B cell (primary cell): ENCODE results near the gene SAA2. TPM values are rescaled to one million over a fixed set of nuclear protein-coding genes. Genes with fewer than 3 reads are reported as not detected.
"Not testable (repeated sequence)": the region's sequence is repeated elsewhere in the genome, so short reads cannot be mapped to it uniquely, and the experiment has no call there.

Experiments
- ATAC-seq: fragments of 200-7000 bp; cut with Tn5 transposase; one replicate; pipeline ENCODE4 v1.10.0; 2021; ENCODE audit warnings: low read depth, mild to moderate bottlenecking, moderate number of reproducible peaks, moderate library complexity
- CTCF ChIA-PET: fragments of 350-600 bp; sonication (Branson Sonifier 250); formaldehyde crosslinking; loops from one replicate; lab custom pipeline; 2021; ENCODE audit warnings: antibody characterized with exemption, inconsistent platforms; lab: Charles Lee
- POLR2A ChIA-PET: fragments of 350-600 bp; sonication (Branson Sonifier 250); formaldehyde crosslinking; loops from one replicate; lab custom pipeline; 2021; ENCODE audit warnings: antibody characterized with exemption; lab: Charles Lee
- DNase-seq: peaks from one replicate; pipeline ENCODE4 v3.0.0; 2013
- H2AFZ ChIP-seq: 2 replicates; pipeline ENCODE4 v1.6.1; 2012; ENCODE audit warnings: mild to moderate bottlenecking, low read depth, low read length; ENCODE audit not compliant: insufficient read depth, poor library complexity, severe bottlenecking
- H3K27ac ChIP-seq, 2 donors: 1 replicate in 1 of 2; 2 replicates in 1 of 2; pipeline ENCODE4 v1.5.1; 2012 to 2013; ENCODE audit warnings: low read length in 2 of 2, mild to moderate bottlenecking in 2 of 2, moderate library complexity in 1 of 2
- H3K27me3 ChIP-seq, 4 experiments: fragments of 200-600 bp in 1 of 4; sonication (generic) in 1 of 4; replicated peaks in 1 of 4; 1 replicate in 2 of 4; 2 replicates in 2 of 4; pipeline versions ENCODE4 v1.6.1 to v1.7.0; 2013 to 2016; ENCODE audit warnings: low read length in 3 of 4, mild to moderate bottlenecking in 2 of 4, mixed read lengths in 1 of 4, moderate library complexity in 1 of 4; ENCODE audit not compliant: insufficient read depth in 4 of 4, control insufficient read depth in 3 of 4; ENCODE audit errors: control extremely low read depth in 1 of 4
- H3K36me3 ChIP-seq, 2 experiments: replicated peaks in 1 of 2; 1 replicate in 1 of 2; 2 replicates in 1 of 2; pipeline versions ENCODE4 v1.6.1 to v1.7.1; 2013; ENCODE audit warnings: low read length in 1 of 2; ENCODE audit not compliant: insufficient read depth in 2 of 2, control insufficient read depth in 1 of 2; ENCODE audit errors: control extremely low read depth in 1 of 2, extremely low read depth in 1 of 2
- H3K4me1 ChIP-seq, 2 donors: fragments of 200-600 bp in 1 of 2; sonication (generic) in 1 of 2; 1 replicate in 1 of 2; 2 replicates in 1 of 2; pipeline versions ENCODE4 v1.5.1 to v1.6.1; 2013 to 2017; ENCODE audit warnings: low read length in 2 of 2; ENCODE audit not compliant: control insufficient read depth in 2 of 2, insufficient read depth in 2 of 2
- H3K4me2 ChIP-seq: replicated peaks from 2 replicates; pipeline ENCODE3; 2012; ENCODE audit warnings: mild to moderate bottlenecking, low read depth, low read length; ENCODE audit not compliant: poor library complexity, severe bottlenecking
- H3K4me3 ChIP-seq, 5 experiments: fragments of 200-600 bp in 1 of 5; sonication (generic) in 1 of 5; 1 replicate in 3 of 5; 2 replicates in 2 of 5; pipeline versions ENCODE4 v1.5.1 to v1.7.0; 2011 to 2016; ENCODE audit warnings: low read length in 4 of 5, mild to moderate bottlenecking in 4 of 5, low read depth in 2 of 5, control low read depth in 1 of 5, moderate library complexity in 1 of 5; ENCODE audit not compliant: insufficient read depth in 1 of 5; ENCODE audit errors: control extremely low read depth in 1 of 5, extremely low read depth in 1 of 5
- H3K79me2 ChIP-seq: fragments of 200-600 bp; sonication (generic); one replicate; pipeline ENCODE4 v1.6.0; 2016; ENCODE audit warnings: low read length; ENCODE audit not compliant: control insufficient read depth, insufficient read depth
- H3K9ac ChIP-seq: fragments of 200-600 bp; sonication (generic); 2 replicates; pipeline ENCODE4 v1.6.1; 2017; ENCODE audit warnings: mild to moderate bottlenecking, low read length, moderate library complexity
- H3K9me3 ChIP-seq, 3 donors: one replicate each; pipeline versions ENCODE4 v1.6.1 to v1.7.1; 2013; ENCODE audit warnings: low read length in 2 of 3; ENCODE audit not compliant: control insufficient read depth in 2 of 3, insufficient read depth in 1 of 3; ENCODE audit errors: control extremely low read depth in 1 of 3
- H4K20me1 ChIP-seq: 2 replicates; pipeline ENCODE4 v1.6.0; 2012; ENCODE audit warnings: mild to moderate bottlenecking, low read length; ENCODE audit not compliant: insufficient read depth, control insufficient read depth, poor library complexity, severe bottlenecking
- H3K27ac Mint-ChIP-seq: one replicate; pipeline ENCODE4 v1.8.0; 2021; ENCODE audit warnings: mixed read lengths
- H3K27me3 Mint-ChIP-seq: one replicate; pipeline ENCODE4 v1.8.0; 2021; ENCODE audit warnings: mixed read lengths
- H3K4me1 Mint-ChIP-seq: one replicate; pipeline ENCODE4 v1.8.0; 2021; ENCODE audit warnings: mixed read lengths
- H3K4me3 Mint-ChIP-seq: one replicate; pipeline ENCODE4 v1.8.0; 2021; ENCODE audit warnings: mixed read lengths
- H3K9me3 Mint-ChIP-seq: one replicate; pipeline ENCODE4 v1.8.0; 2022; ENCODE audit warnings: mixed read lengths; ENCODE audit not compliant: insufficient read depth
- CTCF ChIP-seq: fragments of 200-600 bp; IDR thresholded peaks from one replicate; pipeline ENCODE4 v1.8.0; 2022; ENCODE audit warnings: antibody characterized with exemption, mild to moderate bottlenecking
- EZH2 ChIP-seq: IDR thresholded peaks from 2 replicates; pipeline ENCODE4 v1.6.1; 2012; ENCODE audit warnings: borderline replicate concordance, low read depth, mild to moderate bottlenecking, moderate library complexity, low read length; ENCODE audit not compliant: insufficient read depth, poor library complexity, severe bottlenecking
- WGBS: methylation state at CpG from one replicate; pipeline ENCODE4 v1.1.5; 2013; ENCODE audit warnings: missing lambda C conversion rate; ENCODE audit not compliant: insufficient coverage; 5-methylcytosine and 5-hydroxymethylcytosine counted together
- intact Hi-C: fragments of 100-400 bp; cut with micrococcal nuclease; formaldehyde crosslinking; loops from one replicate; pipeline ENCODE4 v1.10.0; 2022
- polyA plus RNA-seq: library from polyadenylated mRNA; depleted of rRNA; stranded (reverse); fragments of >200 nt; gene quantifications from 2 replicates; pipeline ENCODE4 v1.2.3, GENCODE V29; 2012
- total RNA-seq, 2 donors: library from RNA; stranded (reverse); fragments of 120-200 nt in 1 of 2; gene quantifications; 1 replicate in 1 of 2; 2 replicates in 1 of 2; pipeline versions ENCODE4 v1.2.3 to v1.2.4, GENCODE V29; 2013 to 2022

The SAA2 gene
- total and polyA plus RNA-seq, 2 donors (not counting 1 experiment from before 2014, with no cell fraction given) = not detected

- no peak overlapping the region for H2AFZ ChIP-seq
- peak overlapping the region; percentile 20 for H3K27ac Mint-ChIP-seq
- H3K4me3 ChIP-seq = no peak overlapping the region
- intact Hi-C loops = no loop called here
- H3K27ac ChIP-seq = no peak overlapping the region
- no peaks in the 10 kb centered on the region for H3K27me3 Mint-ChIP-seq
- TF ChIP-seq CTCF (no peak), EZH2 (no peak)
- H3K4me2 ChIP-seq = no peak overlapping the region
- ATAC-seq (no peak), DNase-seq (no peak)
- H3K9me3 ChIP-seq = no peaks in the 10 kb centered on the region
- WGBS = no CpG with 5 or more reads among the region's 1 CpG
- POLR2A ChIA-PET = no interaction called here
- CTCF ChIA-PET = no interaction called here
- H3K9me3 Mint-ChIP-seq = no peaks in the 10 kb centered on the region
- H4K20me1 ChIP-seq = no peaks in the 10 kb centered on the region
- H3K9ac ChIP-seq = no peak overlapping the region
- no peaks in the 10 kb centered on the region for H3K27me3 ChIP-seq
- H3K4me3 Mint-ChIP-seq = no peak overlapping the region
- H3K4me1 Mint-ChIP-seq = peaks cover 16% of the 10 kb centered on the region
- no peaks in the 10 kb centered on the region for H3K4me1 ChIP-seq
- H3K36me3 ChIP-seq = no peaks in the 10 kb centered on the region
- no peaks in the 10 kb centered on the region for H3K79me2 ChIP-seq
Observed at GRCh38 chr11:18264677-18265555, 16.4 kb upstream of the SAA2 start.

GRCh38 chr11:18264035-18264434 is 15.6 kb upstream of the SAA2 start:
- Histone ChIP-seq H3K4me1 (no peaks in the 10 kb centered on the region), H3K4me3 (no peak overlapping the region), H3K27me3 (no peaks in the 10 kb centered on the region), H2AFZ (no peak overlapping the region), H3K27ac (no peak overlapping the region), H3K9ac (no peak overlapping the region), H3K79me2 (no peaks in the 10 kb centered on the region), H3K36me3 (no peaks in the 10 kb centered on the region), H3K4me2 (no peak overlapping the region), H3K9me3 (no peaks in the 10 kb centered on the region), H4K20me1 (no peaks in the 10 kb centered on the region)
- POLR2A ChIA-PET = no interaction called here
- Mint-ChIP-seq H3K4me3 (no peak overlapping the region), H3K4me1 (peaks cover 16% of the 10 kb centered on the region), H3K9me3 (no peaks in the 10 kb centered on the region), H3K27ac (no peak overlapping the region), H3K27me3 (no peaks in the 10 kb centered on the region)
- ATAC-seq (no peak), DNase-seq (no peak)
- 55% methylated on average over 4 of the region's 4 CpGs for WGBS
- no peak for TF ChIP-seq CTCF
- no peak for TF ChIP-seq EZH2
- CTCF ChIA-PET = no interaction called here
- intact Hi-C loops = no loop called here

GRCh38 chr11:18262681-18263350 is 14.3 kb upstream of the SAA2 start:
- H3K4me3 Mint-ChIP-seq, H3K4me1 ChIP-seq, H3K27me3 Mint-ChIP-seq, H3K4me2 ChIP-seq, H3K4me3 ChIP-seq, H3K27ac Mint-ChIP-seq, ATAC-seq, H3K36me3 ChIP-seq, H3K27me3 ChIP-seq, H3K79me2 ChIP-seq, POLR2A ChIA-PET, H2AFZ ChIP-seq, H3K9ac ChIP-seq, H3K27ac ChIP-seq, H4K20me1 ChIP-seq, CTCF ChIA-PET, intact Hi-C loops, H3K9me3 ChIP-seq, H3K9me3 Mint-ChIP-seq, DNase-seq: not testable (repeated sequence)
- peaks cover 10% of the 10 kb centered on the region for H3K4me1 Mint-ChIP-seq
- 96% methylated on average over 4 of the region's 8 CpGs for WGBS
